ENCODE results near the gene WHRN.

The WHRN gene

GRCh38 chr9:114433086-114433485 lies 72.2 kb downstream of the WHRN start:
- TF ChIP-seq, protein P1, sequence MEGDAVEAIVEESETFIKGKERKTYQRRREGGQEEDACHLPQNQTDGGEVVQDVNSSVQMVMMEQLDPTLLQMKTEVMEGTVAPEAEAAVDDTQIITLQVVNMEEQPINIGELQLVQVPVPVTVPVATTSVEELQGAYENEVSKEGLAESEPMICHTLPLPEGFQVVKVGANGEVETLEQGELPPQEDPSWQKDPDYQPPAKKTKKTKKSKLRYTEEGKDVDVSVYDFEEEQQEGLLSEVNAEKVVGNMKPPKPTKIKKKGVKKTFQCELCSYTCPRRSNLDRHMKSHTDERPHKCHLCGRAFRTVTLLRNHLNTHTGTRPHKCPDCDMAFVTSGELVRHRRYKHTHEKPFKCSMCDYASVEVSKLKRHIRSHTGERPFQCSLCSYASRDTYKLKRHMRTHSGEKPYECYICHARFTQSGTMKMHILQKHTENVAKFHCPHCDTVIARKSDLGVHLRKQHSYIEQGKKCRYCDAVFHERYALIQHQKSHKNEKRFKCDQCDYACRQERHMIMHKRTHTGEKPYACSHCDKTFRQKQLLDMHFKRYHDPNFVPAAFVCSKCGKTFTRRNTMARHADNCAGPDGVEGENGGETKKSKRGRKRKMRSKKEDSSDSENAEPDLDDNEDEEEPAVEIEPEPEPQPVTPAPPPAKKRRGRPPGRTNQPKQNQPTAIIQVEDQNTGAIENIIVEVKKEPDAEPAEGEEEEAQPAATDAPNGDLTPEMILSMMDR (IDR thresholded peaks at IDR 0.05; ENCODE audit: extremely low read depth, missing control alignments): no peak
- DNase-seq (ENCODE audit: low spot score): no peak

DNA sequence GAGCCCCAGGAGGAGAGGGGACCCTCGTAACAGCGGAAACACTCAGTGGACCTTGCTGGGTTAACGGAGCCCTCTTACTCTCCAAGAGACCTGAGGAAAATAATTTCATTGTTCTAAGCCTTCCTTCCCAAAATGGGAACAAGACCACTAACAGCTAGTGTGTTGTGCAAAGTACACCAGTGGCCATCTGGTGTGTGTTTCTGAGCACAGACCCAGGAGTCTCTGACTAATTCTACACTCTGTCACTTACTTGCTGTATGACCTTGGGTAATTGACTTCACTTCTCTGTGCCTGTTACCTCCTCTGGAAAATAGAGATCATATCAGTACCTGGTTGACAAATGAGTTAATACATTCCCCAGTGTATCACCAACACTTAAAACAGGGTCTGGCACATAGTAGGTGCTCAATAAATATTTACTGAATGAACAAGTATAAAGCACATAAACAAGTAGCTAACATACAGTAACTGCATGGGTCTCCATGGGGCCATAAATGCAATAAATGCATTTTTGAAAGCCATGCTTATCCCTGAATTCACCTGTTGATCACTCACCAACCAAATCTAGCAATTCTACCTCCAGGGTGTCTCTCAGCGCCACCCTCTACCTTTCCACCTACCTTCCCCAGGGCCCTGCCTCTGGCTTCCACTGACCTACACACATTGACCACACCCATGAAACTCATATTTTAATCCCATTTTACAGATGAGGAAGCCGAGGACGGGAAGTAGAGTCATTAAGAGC lies 72.8 kb downstream of the WHRN start:
- TF ChIP-seq, protein P1 (IDR thresholded peaks at IDR 0.05; ENCODE audit: extremely low read depth, missing control alignments): no peak

GRCh38 chr9:114431770-114432169 lies 73.5 kb downstream of the WHRN start:
- TF ChIP-seq, protein P1 (IDR thresholded peaks at IDR 0.05; ENCODE audit: extremely low read depth, missing control alignments): no peak
- DNase-seq (ENCODE audit: low spot score): no peak

More for the DNA sequence above, 72.8 kb downstream of the WHRN start:
- DNase-seq (ENCODE audit: low spot score): no peak

- DNase-seq (ENCODE audit: low spot score): no peak
- TF ChIP-seq, protein P1 (IDR thresholded peaks at IDR 0.05; ENCODE audit: extremely low read depth, missing control alignments): no peak
Observed at GRCh38 chr9:114431003-114431402, 74.3 kb downstream of the WHRN start.

DNA sequence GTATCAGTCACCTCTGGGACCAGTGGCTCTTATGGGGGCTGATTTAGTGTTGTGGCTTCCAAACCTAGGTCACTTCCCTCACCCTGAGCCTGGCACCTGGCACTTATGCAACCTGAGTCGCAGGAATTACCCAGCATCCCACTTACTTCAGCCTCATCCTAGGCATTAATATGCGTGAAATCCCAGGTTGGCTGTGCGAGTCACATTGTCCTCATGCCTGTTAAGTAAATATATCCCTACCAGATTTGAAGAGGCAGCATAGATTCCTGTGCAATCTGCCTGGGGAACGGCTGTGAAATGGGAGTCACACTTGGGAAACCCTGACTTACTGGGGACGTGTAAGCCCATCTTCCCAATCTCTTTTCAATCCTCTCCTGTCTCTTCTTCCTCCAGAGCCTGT lies 74.8 kb downstream of the WHRN start:
- TF ChIP-seq, protein P1 (IDR thresholded peaks at IDR 0.05; ENCODE audit: extremely low read depth, missing control alignments): no peak
- DNase-seq (ENCODE audit: low spot score): no peak

DNA sequence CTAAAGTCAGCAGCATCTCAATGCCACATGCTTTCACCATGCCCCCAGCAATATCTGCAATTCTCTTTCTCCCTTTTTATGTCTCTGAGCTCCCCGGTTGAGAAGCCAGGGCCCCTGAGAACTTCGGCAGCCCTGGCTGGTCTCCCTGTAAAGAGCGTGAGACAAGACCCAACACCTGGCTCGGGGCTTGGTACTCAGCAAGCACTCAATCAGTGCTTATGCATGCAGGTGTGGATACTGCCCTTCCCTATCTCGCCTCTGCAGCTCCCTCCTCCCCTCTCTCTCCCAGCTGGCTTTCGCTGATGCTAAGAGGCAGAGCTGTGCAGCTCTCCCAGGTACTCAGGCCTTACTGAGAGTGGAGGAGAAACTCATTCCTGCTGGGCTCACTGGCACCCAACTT lies 75.8 kb downstream of the WHRN start:
- TF ChIP-seq, protein P1 (IDR thresholded peaks at IDR 0.05; ENCODE audit: extremely low read depth, missing control alignments): no peak
- DNase-seq (ENCODE audit: low spot score): no peak

GRCh38 chr9:114428466-114428865 lies 76.8 kb downstream of the WHRN start:
- no peak for DNase-seq (ENCODE audit: low spot score)
- TF ChIP-seq, protein P1 (IDR thresholded peaks at IDR 0.05; ENCODE audit: extremely low read depth, missing control alignments): no peak
